Kasumi-1 (cell line): Measurements from ENCODE around the gene RGL3.
"Not testable (repeated sequence)": the region's sequence is repeated elsewhere in the genome, so short reads cannot be mapped to it uniquely, and the experiment has no call there.

Experiments used
- DNase-seq, 2 experiments: peaks; one replicate each; lab custom pipeline; 2025; lab: John Stamatoyannopoulos, UW

RGL3 gene

GRCh38 chr19:11361771-11362731 lies 57.1 kb downstream of the RGL3 start:
- DNase-seq, result no peak

DNA sequence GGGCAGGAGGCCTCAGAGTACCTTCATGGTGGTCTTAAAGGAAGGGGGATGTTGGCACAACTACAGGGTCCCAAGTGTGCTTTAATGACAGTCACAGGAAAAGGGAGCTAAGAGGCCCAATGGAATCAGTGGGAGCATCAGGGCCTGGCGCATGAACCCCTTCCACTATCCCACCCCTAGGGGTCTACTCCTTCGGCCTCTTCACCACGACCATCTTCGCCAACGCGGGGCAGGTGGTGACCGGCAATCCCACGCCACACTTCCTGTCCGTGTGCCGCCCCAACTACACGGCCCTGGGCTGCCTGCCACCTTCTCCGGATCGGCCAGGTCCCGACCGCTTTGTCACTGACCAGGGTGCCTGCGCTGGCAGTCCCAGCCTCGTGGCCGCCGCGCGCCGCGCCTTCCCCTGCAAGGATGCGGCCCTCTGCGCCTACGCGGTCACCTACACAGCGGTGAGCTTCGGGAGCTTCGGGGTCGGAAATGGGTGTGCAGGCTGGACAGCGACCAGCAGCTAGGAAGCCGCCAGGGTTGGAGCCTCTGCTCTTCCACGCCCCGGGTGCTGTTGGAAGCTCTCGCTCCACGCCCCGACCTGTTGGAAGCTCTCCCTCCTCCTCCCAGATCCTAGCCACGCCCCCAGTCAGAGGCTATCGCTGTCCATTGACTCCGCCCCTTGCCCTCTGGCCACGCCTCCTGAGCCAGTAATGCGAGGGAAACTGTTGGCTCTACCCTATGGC lies 57.9 kb downstream of the RGL3 start:
- DNase-seq, result no peak

- DNase-seq, result no peak
Observed at GRCh38 chr19:11359421-11359820, 59.7 kb downstream of the RGL3 start.

GRCh38 chr19:11356676-11357550 lies 62.2 kb downstream of the RGL3 start:
- no peak for DNase-seq

DNA sequence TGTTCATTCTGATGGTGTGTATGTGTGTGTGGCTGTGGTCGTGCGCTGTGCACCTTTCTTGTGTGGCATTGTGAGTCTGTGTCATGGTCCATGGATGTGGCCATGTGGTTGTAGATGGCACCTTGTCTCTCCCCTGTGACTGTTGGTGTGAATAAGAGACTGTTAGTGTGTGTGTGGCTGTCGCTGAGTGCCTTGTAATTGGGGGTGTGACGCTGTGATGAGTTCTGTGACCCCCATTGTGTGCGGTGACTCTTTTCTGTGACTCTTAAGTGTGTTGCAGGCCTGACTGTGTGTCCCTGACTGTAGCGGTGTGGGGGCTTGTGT lies 63.1 kb downstream of the RGL3 start:
- DNase-seq, result no peak

DNA sequence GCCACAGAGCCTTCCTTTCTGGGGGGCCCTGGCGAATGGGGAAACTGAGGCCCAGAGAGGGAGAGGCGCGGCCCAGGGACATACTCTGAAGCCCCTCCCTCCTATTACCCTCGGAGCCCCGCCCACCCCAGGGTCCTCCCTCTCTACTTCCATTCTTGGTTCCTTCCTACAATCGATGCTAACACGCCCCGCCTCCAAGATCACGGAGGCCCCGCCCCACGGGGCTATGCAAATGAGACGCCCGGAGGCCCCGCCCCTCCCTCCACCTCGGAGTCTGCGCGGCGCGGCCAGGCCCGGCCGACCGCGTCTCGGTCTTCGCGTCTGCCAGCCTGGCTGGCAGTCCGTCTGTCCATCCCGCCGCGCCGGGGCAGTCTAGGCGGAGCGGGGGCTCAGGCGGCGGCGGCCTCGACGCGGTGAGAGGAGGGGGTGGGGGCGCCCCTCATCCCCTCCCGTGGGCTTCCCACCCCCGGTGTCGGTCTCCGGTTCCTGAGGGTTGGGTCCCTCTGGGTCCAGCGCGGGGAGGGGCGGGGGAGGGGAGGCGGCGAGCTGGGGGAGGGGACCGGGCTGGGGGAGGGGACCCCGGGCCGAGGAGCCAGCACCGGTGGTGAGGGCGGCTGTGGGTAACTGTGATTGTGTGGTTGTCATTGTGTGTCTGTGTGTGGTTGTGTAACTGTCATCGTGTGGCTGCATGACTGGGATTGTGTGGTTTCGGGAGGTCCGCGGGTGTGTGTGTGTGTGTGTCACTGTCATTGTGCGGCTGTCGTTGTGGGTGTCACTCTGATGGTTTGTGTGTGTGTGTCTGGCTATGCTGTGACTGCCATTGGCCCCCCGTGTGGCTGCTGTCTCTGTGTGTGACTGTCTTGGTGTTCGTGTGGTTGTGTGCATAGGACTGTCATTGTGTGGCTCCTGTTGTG lies 63.7 kb downstream of the RGL3 start, which contains the start of gene PLPPR2:
PLPPR2 (plus strand) TSS at position 273 of the 914 bp plus-strand sequence. CDS start 2,242 bp downstream, outside the sequence.
- DNase-seq, result peak; percentile 78 to 83

- not testable (repeated sequence) for DNase-seq
Observed at GRCh38 chr19:11354102-11354501, 65.0 kb downstream of the RGL3 start.

DNA sequence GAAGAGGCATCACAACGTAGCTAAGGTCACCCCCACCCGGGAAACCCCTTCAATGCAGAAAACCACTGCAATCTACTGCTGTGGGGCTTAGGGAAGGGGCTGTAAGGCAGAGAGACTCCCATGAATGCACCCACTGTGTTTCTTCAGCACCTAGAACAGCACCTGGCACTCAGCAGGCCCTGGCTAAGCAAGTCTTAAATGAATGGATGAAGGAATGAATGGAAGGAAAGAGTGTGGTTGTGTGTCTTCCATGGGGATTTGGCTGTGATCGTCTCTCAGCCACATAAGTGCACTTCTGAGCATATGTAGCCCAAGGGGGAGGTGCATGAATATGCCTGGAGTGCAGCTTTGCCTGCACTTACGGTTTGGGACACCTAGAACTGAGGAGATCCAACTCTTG lies 69.9 kb downstream of the RGL3 start:
- DNase-seq, result no peak

- DNase-seq, result no peak
Observed at GRCh38 chr19:11347546-11348039, 71.5 kb downstream of the RGL3 start.

DNA sequence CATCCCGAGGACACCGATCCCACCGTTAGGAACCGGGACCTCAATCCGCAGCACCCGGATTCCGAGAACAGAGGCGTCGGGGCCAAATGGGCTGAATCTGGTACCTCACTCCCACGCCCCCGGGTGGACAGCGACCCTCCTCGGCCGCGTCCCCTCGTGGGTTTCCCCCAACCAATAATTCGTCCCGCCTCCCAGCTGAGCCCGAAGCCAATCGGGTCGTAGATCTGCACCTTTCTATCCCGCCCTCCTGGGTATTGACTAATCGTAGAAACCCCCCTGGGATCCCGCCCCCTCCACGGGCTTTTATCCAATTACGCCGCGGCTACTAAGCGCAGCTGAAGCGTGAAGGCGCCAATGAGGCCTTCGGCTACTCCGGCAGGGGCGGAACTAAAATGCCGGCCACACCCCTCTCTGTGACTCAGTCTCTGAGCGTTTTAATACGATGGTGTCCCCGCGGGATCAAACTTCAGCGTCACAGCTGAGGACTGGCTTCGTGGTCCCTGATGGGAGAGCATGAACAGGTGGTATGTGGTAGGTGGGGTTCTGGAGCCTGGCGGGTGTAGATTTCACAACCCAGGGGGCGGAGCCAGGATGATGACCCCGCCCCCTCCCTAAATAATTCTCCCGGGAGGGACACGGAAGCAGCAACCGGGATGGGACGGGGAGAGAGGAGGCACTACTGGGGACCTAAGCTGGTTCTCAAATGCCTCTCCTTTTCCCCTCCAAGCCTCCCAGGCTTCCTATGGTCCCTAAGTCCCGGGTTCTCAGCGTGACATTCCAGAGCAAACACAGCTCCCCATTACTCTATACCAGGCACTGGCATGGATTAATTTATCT lies 72.8 kb downstream of the RGL3 start, which contains the start of the genes CCDC159 and TMEM205:
CCDC159 (plus strand) TSS at position 416 of the 837 bp plus-strand sequence; CDS start at position 504, 88 bp downstream.
TMEM205 (minus strand) TSS at position 165 of the 837 bp plus-strand sequence. CDS start 649 bp downstream, outside the sequence.
- peak; percentile 97 to 99 for DNase-seq

GRCh38 chr19:11345122-11345803 lies 73.9 kb downstream of the RGL3 start:
- no peak for DNase-seq
